ENCODE results near the gene RHOT1. TPM values are rescaled to one million over a fixed set of nuclear protein-coding genes. Genes with fewer than 3 reads are reported as not detected.
"Not testable (repeated sequence)": the region's sequence is repeated elsewhere in the genome, so short reads cannot be mapped to it uniquely, and the experiment has no call there.

The RHOT1 gene
- total RNA-seq, 1 donor from 2014 or later = 26.2 TPM

DNA sequence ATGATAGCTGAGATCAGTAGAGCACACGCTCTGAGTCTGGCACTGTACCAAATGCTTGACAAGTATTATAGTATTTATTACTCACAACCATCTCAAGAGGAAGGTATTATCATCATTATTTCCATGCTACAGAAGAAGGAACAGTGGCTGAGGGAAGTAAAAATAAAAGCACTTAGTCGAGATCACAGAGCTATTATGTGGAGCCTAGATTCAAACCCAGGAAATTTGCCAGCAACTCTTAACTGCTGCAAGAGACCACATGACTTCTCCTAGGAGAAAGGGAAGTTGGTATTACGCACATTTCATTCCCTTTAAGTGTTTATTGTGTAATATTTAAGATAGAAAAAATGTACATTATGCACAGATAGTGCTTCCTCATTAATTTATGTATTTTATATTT is 1.0 kb upstream of the RHOT1 start:
- Mint-ChIP-seq H3K9me3 (no peaks in the 10 kb centered on the region), H3K27ac (peak overlapping the region; percentile 86), H3K36me3 (no peaks in the 10 kb centered on the region), H3K27me3 (no peaks in the 10 kb centered on the region), H3K4me3 (peak overlapping the region; percentile 84), H3K4me1 (ENCODE audit: unreplicated experiment) (peaks cover 13% of the 10 kb centered on the region)
- TF ChIP-seq, protein P1, sequence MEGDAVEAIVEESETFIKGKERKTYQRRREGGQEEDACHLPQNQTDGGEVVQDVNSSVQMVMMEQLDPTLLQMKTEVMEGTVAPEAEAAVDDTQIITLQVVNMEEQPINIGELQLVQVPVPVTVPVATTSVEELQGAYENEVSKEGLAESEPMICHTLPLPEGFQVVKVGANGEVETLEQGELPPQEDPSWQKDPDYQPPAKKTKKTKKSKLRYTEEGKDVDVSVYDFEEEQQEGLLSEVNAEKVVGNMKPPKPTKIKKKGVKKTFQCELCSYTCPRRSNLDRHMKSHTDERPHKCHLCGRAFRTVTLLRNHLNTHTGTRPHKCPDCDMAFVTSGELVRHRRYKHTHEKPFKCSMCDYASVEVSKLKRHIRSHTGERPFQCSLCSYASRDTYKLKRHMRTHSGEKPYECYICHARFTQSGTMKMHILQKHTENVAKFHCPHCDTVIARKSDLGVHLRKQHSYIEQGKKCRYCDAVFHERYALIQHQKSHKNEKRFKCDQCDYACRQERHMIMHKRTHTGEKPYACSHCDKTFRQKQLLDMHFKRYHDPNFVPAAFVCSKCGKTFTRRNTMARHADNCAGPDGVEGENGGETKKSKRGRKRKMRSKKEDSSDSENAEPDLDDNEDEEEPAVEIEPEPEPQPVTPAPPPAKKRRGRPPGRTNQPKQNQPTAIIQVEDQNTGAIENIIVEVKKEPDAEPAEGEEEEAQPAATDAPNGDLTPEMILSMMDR (conservative IDR thresholded peaks at IDR 0.05) = no peak
- DNase-seq (ENCODE audit: extremely low spot score, unreplicated experiment) = no peak

DNA sequence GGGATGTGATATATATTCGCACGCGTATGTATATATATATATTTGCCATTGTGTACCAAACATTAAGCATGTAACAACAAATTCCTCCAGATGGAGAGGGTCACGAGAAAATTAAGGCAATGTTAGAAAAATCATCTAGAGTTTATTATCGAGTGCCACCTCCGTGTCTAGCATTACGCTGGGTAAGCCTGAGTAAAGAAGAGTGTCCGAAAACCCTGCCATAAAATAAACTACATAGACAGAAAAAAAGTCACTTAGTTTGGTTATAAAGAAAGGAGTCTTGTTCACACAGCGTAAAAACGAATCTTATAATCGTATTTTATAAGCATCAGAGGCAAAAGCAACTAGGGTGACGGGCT is 644 bp upstream of the RHOT1 start:
- H3K4me1 Mint-ChIP-seq (ENCODE audit: unreplicated experiment) = peaks cover 13% of the 10 kb centered on the region
- TF ChIP-seq, protein P1 (conservative IDR thresholded peaks at IDR 0.05) = no peak
- H3K27ac Mint-ChIP-seq = peak overlapping the region; percentile 86
- no peaks in the 10 kb centered on the region for H3K36me3 Mint-ChIP-seq
- no peak for DNase-seq (ENCODE audit: extremely low spot score, unreplicated experiment)
- H3K27me3 Mint-ChIP-seq = no peaks in the 10 kb centered on the region
- peak overlapping the region; percentile 84 for H3K4me3 Mint-ChIP-seq
- H3K9me3 Mint-ChIP-seq = no peaks in the 10 kb centered on the region

DNA sequence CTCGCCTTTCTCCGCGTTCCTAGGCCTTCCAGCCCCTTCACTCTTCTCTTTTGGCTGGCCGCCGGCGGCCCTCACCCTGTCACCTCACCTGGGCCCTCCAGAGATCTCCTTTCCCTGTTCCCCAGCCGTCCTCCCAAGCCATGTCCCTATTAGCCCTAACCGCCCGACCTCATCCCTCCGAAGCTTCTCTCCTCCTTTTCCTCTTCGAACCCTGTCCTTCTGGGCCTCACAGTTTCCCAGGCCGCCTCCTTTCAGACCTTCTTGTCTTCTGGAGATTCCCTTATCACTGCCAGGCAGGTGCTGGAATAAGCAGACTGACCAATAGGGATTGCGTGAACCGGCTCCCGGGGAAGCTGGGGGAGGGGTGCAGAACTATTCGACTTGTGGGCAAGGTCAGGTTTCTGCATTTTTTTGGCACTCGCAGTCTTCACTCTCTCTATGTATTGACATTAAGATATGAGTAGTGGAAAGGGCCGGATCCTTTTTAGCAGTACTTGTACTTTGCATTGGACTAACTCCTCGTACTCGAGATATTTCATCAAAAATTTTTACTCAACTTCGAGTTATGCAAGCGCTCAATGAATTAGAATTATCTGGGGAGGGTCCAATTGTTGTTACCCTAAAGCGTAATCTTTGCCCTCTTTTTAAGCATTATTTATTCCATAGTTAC is 690 bp downstream of the RHOT1 start:
- Mint-ChIP-seq H3K36me3 (no peaks in the 10 kb centered on the region), H3K27ac (peak overlapping the region; percentile 96), H3K27me3 (no peaks in the 10 kb centered on the region), H3K4me1 (ENCODE audit: unreplicated experiment) (peaks cover 13% of the 10 kb centered on the region), H3K9me3 (no peaks in the 10 kb centered on the region), H3K4me3 (peak overlapping the region; percentile 99)
- TF ChIP-seq, protein P1 (conservative IDR thresholded peaks at IDR 0.05) = no peak
- peak; percentile 73 for DNase-seq (ENCODE audit: extremely low spot score, unreplicated experiment)

DNA sequence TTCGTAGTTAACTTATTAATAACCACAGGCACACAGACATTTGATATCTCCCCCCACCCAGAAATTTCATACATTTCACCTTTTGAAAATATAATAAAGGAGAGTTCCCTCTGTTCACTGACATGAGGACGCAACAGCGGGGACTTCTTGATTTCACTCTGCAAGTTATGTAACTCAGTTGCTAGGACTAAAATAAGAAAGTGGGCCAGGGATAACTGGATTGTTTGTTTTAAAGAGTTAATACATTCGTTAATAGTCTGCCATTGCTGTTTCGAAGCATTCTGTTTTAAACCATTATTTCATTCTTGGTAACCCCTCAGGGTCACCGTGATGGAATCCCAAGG is 1.2 kb downstream of the RHOT1 start:
- Mint-ChIP-seq H3K27me3 (no peaks in the 10 kb centered on the region), H3K27ac (peak overlapping the region; percentile 96), H3K36me3 (no peaks in the 10 kb centered on the region), H3K4me1 (ENCODE audit: unreplicated experiment) (peaks cover 16% of the 10 kb centered on the region), H3K9me3 (no peaks in the 10 kb centered on the region), H3K4me3 (peak overlapping the region; percentile 99)
- DNase-seq (ENCODE audit: extremely low spot score, unreplicated experiment) = no peak
- TF ChIP-seq, protein P1 (conservative IDR thresholded peaks at IDR 0.05) = no peak

DNA sequence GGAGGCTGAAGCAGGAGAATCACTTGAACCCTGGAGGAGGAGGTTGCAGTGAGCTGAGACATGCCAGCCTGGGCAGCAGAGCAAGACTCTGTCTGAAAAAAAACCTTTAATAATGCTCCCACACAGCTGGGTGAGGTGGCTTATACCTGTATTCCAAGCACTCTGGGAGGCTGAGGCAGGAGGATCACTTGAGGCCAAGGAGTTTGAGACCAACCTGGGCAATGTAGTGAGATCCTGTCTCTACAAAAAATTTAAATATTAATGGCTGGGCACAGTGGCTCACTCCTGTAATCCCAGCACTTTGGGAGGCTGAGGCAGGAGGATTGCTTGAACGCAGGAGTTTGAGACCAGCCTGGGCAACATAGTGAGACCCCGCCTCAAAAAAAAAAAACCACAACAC is 2.1 kb downstream of the RHOT1 start:
- H3K4me3 Mint-ChIP-seq; H3K27ac Mint-ChIP-seq; DNase-seq (ENCODE audit: extremely low spot score, unreplicated experiment); H3K36me3 Mint-ChIP-seq; H3K9me3 Mint-ChIP-seq; H3K27me3 Mint-ChIP-seq: not testable (repeated sequence)
- peaks cover 19% of the 10 kb centered on the region for H3K4me1 Mint-ChIP-seq (ENCODE audit: unreplicated experiment)

DNA sequence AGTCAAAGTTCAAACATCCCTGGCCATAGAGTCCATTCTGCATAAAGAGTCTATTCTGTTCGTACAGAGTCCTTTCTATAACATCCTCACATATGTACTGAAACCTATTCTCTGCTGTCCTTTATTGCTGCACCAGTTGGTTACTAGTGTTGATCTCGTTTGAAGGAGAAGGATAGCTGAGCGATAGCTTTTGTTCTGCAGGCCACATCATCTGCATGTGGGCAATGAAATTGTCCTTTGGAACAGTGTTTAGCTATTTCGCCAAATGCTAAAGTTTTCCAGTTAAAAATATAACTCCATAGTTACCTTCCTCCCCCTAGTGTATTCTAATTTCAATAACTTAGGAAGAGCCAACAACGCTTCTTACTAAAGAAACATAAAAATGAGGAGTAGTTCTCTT is 6.0 kb downstream of the RHOT1 start:
- no peaks in the 10 kb centered on the region for H3K9me3 Mint-ChIP-seq
- no peak for DNase-seq (ENCODE audit: extremely low spot score, unreplicated experiment)
- H3K27me3 Mint-ChIP-seq = no peaks in the 10 kb centered on the region
- H3K36me3 Mint-ChIP-seq = peaks cover 15% of the 10 kb centered on the region
- H3K4me1 Mint-ChIP-seq (ENCODE audit: unreplicated experiment) = peaks cover 24% of the 10 kb centered on the region
- TF ChIP-seq, protein P1 (conservative IDR thresholded peaks at IDR 0.05) = no peak
- no peak overlapping the region for H3K27ac Mint-ChIP-seq
- H3K4me3 Mint-ChIP-seq = no peak overlapping the region

Data from type B pancreatic cell (in vitro differentiated cells).